ENCODE data around the gene TCL1A.

Gene TCL1A

DNA sequence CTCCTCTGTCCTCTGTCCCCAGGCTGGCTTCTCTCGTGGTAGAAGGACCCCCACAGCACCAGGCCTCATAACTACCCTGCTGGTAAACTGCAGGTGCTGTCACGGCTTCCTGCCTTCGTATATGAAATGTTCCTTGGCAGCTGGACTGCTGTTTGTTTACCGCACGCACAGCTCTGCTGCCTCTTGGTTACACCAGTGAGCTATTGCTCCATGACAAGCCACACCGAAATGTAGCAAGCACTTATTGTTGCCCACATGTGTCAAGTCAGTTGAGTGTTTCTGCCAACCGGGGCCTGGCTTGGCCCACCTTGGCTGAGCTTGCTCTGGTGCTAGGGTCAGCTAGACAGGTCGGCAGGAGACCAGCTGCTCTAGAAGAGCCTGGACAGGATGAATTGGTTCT lies 49.4 kb downstream of the TCL1A start:
- TF ChIP-seq SIN3A (IDR thresholded peaks at IDR 0.05; ENCODE audit: borderline replicate concordance, insufficient read depth, low read length) (no peak), FOXP2 (optimal IDR thresholded peaks at IDR 0.05; ENCODE audit: borderline replicate concordance, extremely low read depth, extremely low read length, insufficient read depth) (no peak), TAF1 (IDR thresholded peaks at IDR 0.05; ENCODE audit: borderline replicate concordance, insufficient read depth, low read length) (no peak), POLR2AphosphoS5 (IDR thresholded peaks at IDR 0.05; ENCODE audit: low read depth, low read length) (no peak)
- TF ChIP-seq, protein P1, sequence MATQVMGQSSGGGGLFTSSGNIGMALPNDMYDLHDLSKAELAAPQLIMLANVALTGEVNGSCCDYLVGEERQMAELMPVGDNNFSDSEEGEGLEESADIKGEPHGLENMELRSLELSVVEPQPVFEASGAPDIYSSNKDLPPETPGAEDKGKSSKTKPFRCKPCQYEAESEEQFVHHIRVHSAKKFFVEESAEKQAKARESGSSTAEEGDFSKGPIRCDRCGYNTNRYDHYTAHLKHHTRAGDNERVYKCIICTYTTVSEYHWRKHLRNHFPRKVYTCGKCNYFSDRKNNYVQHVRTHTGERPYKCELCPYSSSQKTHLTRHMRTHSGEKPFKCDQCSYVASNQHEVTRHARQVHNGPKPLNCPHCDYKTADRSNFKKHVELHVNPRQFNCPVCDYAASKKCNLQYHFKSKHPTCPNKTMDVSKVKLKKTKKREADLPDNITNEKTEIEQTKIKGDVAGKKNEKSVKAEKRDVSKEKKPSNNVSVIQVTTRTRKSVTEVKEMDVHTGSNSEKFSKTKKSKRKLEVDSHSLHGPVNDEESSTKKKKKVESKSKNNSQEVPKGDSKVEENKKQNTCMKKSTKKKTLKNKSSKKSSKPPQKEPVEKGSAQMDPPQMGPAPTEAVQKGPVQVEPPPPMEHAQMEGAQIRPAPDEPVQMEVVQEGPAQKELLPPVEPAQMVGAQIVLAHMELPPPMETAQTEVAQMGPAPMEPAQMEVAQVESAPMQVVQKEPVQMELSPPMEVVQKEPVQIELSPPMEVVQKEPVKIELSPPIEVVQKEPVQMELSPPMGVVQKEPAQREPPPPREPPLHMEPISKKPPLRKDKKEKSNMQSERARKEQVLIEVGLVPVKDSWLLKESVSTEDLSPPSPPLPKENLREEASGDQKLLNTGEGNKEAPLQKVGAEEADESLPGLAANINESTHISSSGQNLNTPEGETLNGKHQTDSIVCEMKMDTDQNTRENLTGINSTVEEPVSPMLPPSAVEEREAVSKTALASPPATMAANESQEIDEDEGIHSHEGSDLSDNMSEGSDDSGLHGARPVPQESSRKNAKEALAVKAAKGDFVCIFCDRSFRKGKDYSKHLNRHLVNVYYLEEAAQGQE (IDR thresholded peaks at IDR 0.05; ENCODE audit: insufficient read depth in 1 of 2, low read depth in 2 of 2, low read length in 2 of 2), result no peak

DNA sequence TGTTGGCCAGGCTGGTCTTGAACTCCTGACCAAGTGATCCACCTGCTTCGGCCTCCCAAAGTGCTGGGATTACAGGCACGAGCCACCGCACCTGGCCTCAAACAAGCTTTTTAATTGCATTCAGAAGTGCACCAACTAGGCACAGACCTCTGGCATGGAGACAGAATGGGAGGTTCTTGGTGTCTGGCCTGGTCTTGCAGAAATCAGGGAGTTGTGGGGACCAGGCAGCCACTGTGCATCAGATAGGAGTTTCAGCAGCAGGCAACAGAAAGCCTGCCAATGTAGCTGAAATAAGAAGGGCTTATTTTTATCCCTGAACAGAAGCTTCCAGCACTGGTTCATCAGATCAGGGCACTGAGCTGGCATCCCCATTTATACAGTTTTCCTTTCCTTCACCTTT lies 49.9 kb downstream of the TCL1A start:
- TF ChIP-seq, protein P1 (IDR thresholded peaks at IDR 0.05; ENCODE audit: insufficient read depth in 1 of 2, low read depth in 2 of 2, low read length in 2 of 2), result no peak
- no peak for TF ChIP-seq FOXP2 (optimal IDR thresholded peaks at IDR 0.05; ENCODE audit: borderline replicate concordance, extremely low read depth, extremely low read length, insufficient read depth)
- no peak for TF ChIP-seq SIN3A (IDR thresholded peaks at IDR 0.05; ENCODE audit: borderline replicate concordance, insufficient read depth, low read length)
- no peak for TF ChIP-seq TAF1 (IDR thresholded peaks at IDR 0.05; ENCODE audit: borderline replicate concordance, insufficient read depth, low read length)
- no peak for TF ChIP-seq POLR2AphosphoS5 (IDR thresholded peaks at IDR 0.05; ENCODE audit: low read depth, low read length)

DNA sequence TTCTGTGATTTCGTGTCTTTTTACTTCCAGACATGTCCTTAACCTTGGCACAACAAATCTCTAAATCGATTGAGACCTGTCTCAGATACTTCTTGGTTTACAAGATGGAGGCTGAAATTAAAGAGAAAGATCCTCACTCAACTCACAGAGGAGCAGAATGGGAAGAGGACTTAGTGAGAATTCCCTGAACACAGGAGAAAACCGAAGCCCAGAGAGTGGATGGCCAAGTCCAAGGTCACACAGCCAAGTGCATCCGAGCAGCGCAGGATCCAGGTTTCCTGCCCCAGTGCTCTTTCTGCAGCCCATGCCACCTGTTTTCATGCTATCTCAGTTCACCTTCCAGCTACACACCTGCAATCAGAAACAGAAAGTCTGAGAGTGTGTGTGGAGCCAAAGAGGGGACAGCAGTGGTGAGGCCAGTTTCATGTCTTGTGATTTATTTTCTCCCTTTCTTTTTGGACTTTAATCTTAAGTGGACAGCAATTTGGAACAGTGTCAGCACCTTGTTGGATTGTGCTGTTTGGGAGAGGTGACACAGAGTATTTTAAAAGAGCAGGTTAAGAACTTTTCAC lies 50.6 kb downstream of the TCL1A start:
- TF ChIP-seq FOXP2 (optimal IDR thresholded peaks at IDR 0.05; ENCODE audit: borderline replicate concordance, extremely low read depth, extremely low read length, insufficient read depth), result no peak
- TF ChIP-seq SIN3A (IDR thresholded peaks at IDR 0.05; ENCODE audit: borderline replicate concordance, insufficient read depth, low read length), result no peak
- TF ChIP-seq, protein P1 (IDR thresholded peaks at IDR 0.05; ENCODE audit: insufficient read depth in 1 of 2, low read depth in 2 of 2, low read length in 2 of 2), result no peak
- TF ChIP-seq TAF1 (IDR thresholded peaks at IDR 0.05; ENCODE audit: borderline replicate concordance, insufficient read depth, low read length), result no peak
- TF ChIP-seq POLR2AphosphoS5 (IDR thresholded peaks at IDR 0.05; ENCODE audit: low read depth, low read length), result no peak

DNA sequence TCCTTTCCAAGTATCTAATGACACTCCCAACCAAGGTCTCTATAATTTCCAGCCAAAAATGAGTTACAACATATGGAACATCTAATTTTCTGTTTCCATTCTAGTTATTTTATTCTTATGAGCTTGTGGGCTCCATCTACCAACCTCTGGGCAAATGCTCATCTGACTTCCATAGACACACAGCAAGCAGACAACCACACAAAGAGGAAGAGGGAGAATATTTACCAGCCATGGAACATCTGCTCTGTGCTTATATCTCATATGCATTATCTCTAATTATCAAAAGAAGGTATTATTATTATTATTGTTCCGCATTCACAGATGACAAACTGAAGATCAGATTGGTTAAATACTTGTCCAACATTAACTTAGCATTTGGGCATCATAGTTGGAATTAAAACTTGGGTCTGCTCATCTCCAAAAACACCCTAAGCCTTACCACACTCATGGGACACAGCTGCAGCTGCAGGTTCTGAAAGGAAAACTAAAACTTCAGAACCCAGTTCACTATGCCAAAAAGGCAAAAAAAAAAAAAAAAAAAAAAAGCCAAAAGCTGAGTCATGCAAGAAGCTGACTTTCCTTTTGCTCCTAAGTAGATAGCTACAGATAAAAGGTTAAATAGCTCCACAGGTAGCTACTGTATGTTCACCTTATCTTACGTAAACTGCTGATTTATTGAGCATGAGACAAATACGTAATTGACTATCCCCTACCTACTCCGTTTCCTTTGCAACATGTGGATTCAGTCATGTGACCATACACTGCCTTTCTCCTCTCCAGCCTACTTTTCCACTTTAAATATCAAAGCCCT lies 51.3 kb downstream of the TCL1A start:
- TF ChIP-seq FOXP2 (optimal IDR thresholded peaks at IDR 0.05; ENCODE audit: borderline replicate concordance, extremely low read depth, extremely low read length, insufficient read depth), result no peak
- TF ChIP-seq, protein P1 (IDR thresholded peaks at IDR 0.05; ENCODE audit: insufficient read depth in 1 of 2, low read depth in 2 of 2, low read length in 2 of 2), result no peak

All from PFSK-1 (cell line).